Heart right ventricle (tissue), 16 donors: ENCODE measurements around the gene PTK7. TPM values are rescaled to one million over a fixed set of nuclear protein-coding genes. Genes with fewer than 3 reads are reported as not detected.

ENCODE experiments used
- ATAC-seq, 8 donors: fragments of 200-7000 bp; cut with Tn5 transposase; one replicate each; pipeline ENCODE4 v1.9.1; 2020; ENCODE audit warnings: mild to moderate bottlenecking in 8 of 8, moderate library complexity in 8 of 8, moderate number of reproducible peaks in 1 of 8
- DNase-seq, 2 donors: peaks; one replicate each; pipeline ENCODE4 v3.0.0-alpha.2; 2020
- H3K27ac ChIP-seq, 10 donors: fragments of 200-600 bp; sonication (generic) in 2 of 10; one replicate each; pipeline versions ENCODE4 v1.5.0 to v1.8.0; 2020 to 2022; ENCODE audit warnings: mild to moderate bottlenecking in 3 of 10
- H3K27me3 ChIP-seq, 7 donors: fragments of 200-600 bp; one replicate each; pipeline ENCODE4 v1.8.0; 2021 to 2022; ENCODE audit warnings: mild to moderate bottlenecking in 2 of 7
- H3K36me3 ChIP-seq, 9 donors: fragments of 200-600 bp; sonication (generic) in 1 of 9; one replicate each; pipeline versions ENCODE4 v1.5.0 to v1.8.0; 2020 to 2022; ENCODE audit warnings: mild to moderate bottlenecking in 2 of 9
- H3K4me1 ChIP-seq, 9 donors: fragments of 200-600 bp; sonication (generic) in 1 of 9; one replicate each; pipeline versions ENCODE4 v1.5.0 to v1.8.0; 2020 to 2022; ENCODE audit warnings: mild to moderate bottlenecking in 4 of 9
- H3K4me3 ChIP-seq, 10 donors: fragments of 200-600 bp; sonication (generic) in 2 of 10; one replicate each; pipeline versions ENCODE4 v1.5.0 to v1.8.0; 2020 to 2022; ENCODE audit warnings: mild to moderate bottlenecking in 7 of 10, moderate library complexity in 2 of 10
- H3K9me3 ChIP-seq, 11 donors: fragments of 200-600 bp in 10 of 11; sonication (generic) in 2 of 11; one replicate each; pipeline versions ENCODE4 v1.5.0 to v1.8.0; 2013 to 2022; ENCODE audit warnings: mild to moderate bottlenecking in 2 of 11, control low read depth in 1 of 11, moderate library complexity in 1 of 11
- WGBS, 2 donors: extraction: QIAGEN DNeasy Blood & Tissue Kit; methylation state at CpG; one replicate each; pipeline ENCODE4 v1.1.7; 2013; ENCODE audit warnings: inconsistent platforms in 1 of 2; 5-methylcytosine and 5-hydroxymethylcytosine counted together
- intact Hi-C, 10 donors: fragments of 100-400 bp; cut with DNase I; formaldehyde crosslinking; loops; one replicate each; pipeline versions ENCODE4 v1.11.1 to v1.14.2; 2022
- polyA plus RNA-seq, 2 donors: library from polyadenylated mRNA; stranded (reverse); fragments of 200-250 nt; gene quantifications; one replicate each; pipeline ENCODE4 v1.2.3, GENCODE V29; 2013
- total RNA-seq, 10 donors: library from RNA; stranded (reverse); fragmentation: NEBNext Ultra II Directional in 3 of 10; extraction: Animal tissue kit (Norgen Biotek cat#: 25700) in 3 of 10; gene quantifications; one replicate each; pipeline versions ENCODE4 v1.2.1 to v1.2.4, GENCODE V29; 2021 to 2023
- TF ChIP-seq, protein P1 (sequence below), 9 donors: fragments of 200-600 bp; sonication (generic) in 2 of 9; IDR thresholded peaks; one replicate each; pipeline versions ENCODE4 v1.5.0 to v1.8.0; 2021 to 2022; ENCODE audit warnings: antibody characterized with exemption in 9 of 9, mild to moderate bottlenecking in 5 of 9, moderate library complexity in 1 of 9
- donor health status: Arrhythmogenic right ventricular cardiomyopathy.
- donor health status: ischemic (EF 13 %, LVEDD 7.1; RV severe dilation, severe dysfunction).
- donor health status: healthy with polysubstance abuse.
- donor health status: DM: no; HTN: yes; CAD: no.
- donor health status: DM: no; HTN: no; CAD: no.
- donor health status: ischemic (EF 25% LVEDD 6.9; RV normal size, moderate dysfunction).
- donor health status: ischemic (EF 25% LVEDD 5.7; RV mildly dilated, moderate dysfunction).
- donor health status: healthy.
- donor health status: DM: yes; HTN: yes; CAD: no.
- donor health status: Ischemic cardiomyopathy.
- donor health status: ischemic (EF 35%, LVEDD 5.7; RV mildly dilated, moderate dysfunction).
- donor health status: nonischemic (EF 11% LVEDD 7.7; RV severe dilation, severe dysfunction).
- donor health status: DM: yes; HTN: yes; CAD: no.
- donor health status: PGD.
- donor health status: ischemic (EF 29% LVEDD 5.4; RV normal size, mild dysfunction).
- donor health status: nonischemic (EF 23%, LVEDD 6.1; RV moderate dilation, normal function).

PTK7 gene
- total and polyA plus RNA-seq, 12 donors, result 0.80 to 6.3 (median 2.2) TPM

DNA sequence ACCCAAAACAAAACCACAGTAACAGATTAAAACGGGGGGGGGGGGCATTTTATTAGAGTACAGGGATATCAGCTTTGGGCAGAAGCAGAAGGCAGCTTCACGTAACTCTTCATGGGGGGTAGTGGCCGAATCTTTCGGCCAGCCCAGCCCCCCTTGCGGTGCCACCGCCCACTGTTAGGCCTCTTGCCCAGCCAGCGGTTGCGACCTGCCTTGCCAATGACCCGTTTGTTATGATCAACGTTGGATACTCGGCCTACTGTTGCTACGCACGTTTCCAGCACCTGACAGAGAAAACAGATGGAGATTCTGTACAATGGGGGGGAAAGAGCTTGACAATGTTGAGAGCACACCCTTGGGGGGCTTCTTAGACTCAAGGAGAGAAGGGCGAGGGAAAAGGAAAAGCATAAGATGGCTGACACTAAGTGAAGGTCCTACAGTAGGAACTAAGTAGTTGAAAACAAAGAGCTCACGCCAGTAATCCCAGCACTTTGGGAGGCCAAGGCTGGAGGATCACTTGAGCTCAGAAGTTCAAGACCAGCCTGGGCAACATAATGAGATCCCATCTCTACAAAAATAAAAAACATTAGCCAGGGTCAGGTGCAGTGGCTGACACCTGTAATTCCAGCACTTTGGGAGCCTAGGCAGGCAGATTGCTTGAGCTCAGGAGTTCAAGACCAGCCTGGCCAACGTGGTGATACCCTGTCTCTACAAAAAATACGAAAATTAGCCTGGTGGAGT lies 21.7 kb upstream of the PTK7 start:
- DNase-seq, result no peak
- ATAC-seq, result no peak
- intact Hi-C loops, result loop anchor here in 5 of 10 donors (5.0 to 10.0 kb wide), 5 partner anchors 37 to 150 kb away; partner anchors contain the start of genes CNPY3 (in 1 of the 5), KLHDC3 (in 1 of the 5) and MEA1 (in 1 of the 5)

DNA sequence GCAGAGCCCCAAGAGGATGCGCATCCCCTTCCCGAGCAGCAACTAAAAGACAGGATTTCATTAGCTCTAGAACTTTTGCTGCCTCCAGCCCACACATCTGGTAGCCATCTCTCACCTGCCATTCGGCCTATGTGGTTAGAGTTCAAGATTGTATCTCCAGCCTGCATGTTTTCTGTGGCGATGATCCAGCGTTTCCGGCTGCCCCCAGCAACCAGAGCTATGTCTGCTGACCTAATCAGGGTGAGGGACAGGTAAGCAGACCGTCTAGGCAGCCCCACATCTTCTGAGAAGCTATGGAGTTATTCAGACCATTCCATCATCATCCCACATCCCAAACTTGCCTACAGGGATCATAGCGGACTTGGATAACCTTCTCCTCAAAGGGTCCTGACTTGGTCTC lies 20.1 kb upstream of the PTK7 start:
- peaks cover 0 to 41% (median 9%) of the 10 kb centered on the region in 9 donors for H3K36me3 ChIP-seq
- intact Hi-C loops, result loop anchor here in 4 of 10 donors (5.0 to 10.0 kb wide), 4 partner anchors 34 to 151 kb away; partner anchors contain the start of genes CNPY3 (in 1 of the 4), KLHDC3 (in 1 of the 4), MEA1 (in 1 of the 4) and RRP36 (in 1 of the 4)
- no peaks in the 10 kb centered on the region for H3K27me3 ChIP-seq
- peaks cover 8 to 49% (median 35%) of the 10 kb centered on the region in 9 donors for H3K4me1 ChIP-seq
- ATAC-seq, result no peak
- TF ChIP-seq, protein P1, sequence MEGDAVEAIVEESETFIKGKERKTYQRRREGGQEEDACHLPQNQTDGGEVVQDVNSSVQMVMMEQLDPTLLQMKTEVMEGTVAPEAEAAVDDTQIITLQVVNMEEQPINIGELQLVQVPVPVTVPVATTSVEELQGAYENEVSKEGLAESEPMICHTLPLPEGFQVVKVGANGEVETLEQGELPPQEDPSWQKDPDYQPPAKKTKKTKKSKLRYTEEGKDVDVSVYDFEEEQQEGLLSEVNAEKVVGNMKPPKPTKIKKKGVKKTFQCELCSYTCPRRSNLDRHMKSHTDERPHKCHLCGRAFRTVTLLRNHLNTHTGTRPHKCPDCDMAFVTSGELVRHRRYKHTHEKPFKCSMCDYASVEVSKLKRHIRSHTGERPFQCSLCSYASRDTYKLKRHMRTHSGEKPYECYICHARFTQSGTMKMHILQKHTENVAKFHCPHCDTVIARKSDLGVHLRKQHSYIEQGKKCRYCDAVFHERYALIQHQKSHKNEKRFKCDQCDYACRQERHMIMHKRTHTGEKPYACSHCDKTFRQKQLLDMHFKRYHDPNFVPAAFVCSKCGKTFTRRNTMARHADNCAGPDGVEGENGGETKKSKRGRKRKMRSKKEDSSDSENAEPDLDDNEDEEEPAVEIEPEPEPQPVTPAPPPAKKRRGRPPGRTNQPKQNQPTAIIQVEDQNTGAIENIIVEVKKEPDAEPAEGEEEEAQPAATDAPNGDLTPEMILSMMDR (IDR thresholded peaks at IDR 0.05), result no peak
- H3K4me3 ChIP-seq, result no peak overlapping the region
- H3K9me3 ChIP-seq, result no peaks in the 10 kb centered on the region
- 86 to 87% methylated on average over 8 of the region's 8 CpGs for WGBS, 2 donors
- H3K27ac ChIP-seq, result no peak overlapping the region
- DNase-seq, result no peak

More for the DNA sequence above, 21.7 kb upstream of the PTK7 start:
- 62 to 70% methylated on average over 17 of the region's 17 CpGs for WGBS, 2 donors
- Histone ChIP-seq H3K36me3 (peaks cover 0 to 51% (median 14%) of the 10 kb centered on the region in 9 donors), H3K27ac (peak overlapping the region; percentile 63 to 98 (median 96)), H3K9me3 (no peaks in the 10 kb centered on the region), H3K4me3 (peak overlapping the region in 9 of 10 donors; percentile 40 to 78 (median 66)), H3K4me1 (peaks cover 4 to 38% (median 27%) of the 10 kb centered on the region in 9 donors), H3K27me3 (no peaks in the 10 kb centered on the region)
- TF ChIP-seq, protein P1 (IDR thresholded peaks at IDR 0.05), result no peak

DNA sequence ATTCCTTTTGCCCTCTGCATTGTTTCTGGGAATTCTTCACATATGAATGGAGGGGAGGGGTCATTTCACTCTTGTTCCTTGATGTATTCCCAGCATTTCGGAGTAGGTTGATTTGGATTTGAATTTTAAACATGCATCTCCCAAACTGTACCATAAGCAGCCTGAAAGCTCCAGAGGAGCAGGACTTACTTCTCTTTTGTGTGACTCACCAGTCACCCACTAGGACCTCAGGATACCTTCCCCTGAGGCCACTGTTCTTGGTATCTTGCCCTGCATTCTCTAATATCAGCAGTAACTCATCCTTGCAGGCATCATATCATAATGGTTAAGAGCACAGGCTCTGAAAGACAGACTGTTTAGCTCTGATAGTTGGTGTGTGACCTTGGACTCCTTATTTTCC lies 17.6 kb upstream of the PTK7 start:
- Histone ChIP-seq H3K9me3 (no peaks in the 10 kb centered on the region), H3K27me3 (no peaks in the 10 kb centered on the region), H3K4me3 (peak overlapping the region; percentile 73 to 96 (median 85)), H3K36me3 (peaks cover 0 to 58% (median 17%) of the 10 kb centered on the region in 9 donors), H3K27ac (peak overlapping the region in 9 of 10 donors; percentile 83 to 97 (median 89)), H3K4me1 (peaks cover 8 to 36% (median 33%) of the 10 kb centered on the region in 9 donors)
- ATAC-seq, result no peak
- intact Hi-C loops, result loop anchor here in 6 of 10 donors (2.0 to 10.0 kb wide), 6 partner anchors 36 to 154 kb away; partner anchors contain the start of genes KLHDC3 (in 2 of the 6), CNPY3 (in 1 of the 6), MEA1 (in 1 of the 6) and PEX6 (in 1 of the 6)
- 71 to 75% methylated on average over 1 of the region's 1 CpG for WGBS, 2 donors
- DNase-seq, result no peak
- TF ChIP-seq, protein P1 (IDR thresholded peaks at IDR 0.05), result no peak
